ENCODE results near the gene COX19. TPM values are rescaled to one million over a fixed set of nuclear protein-coding genes. Genes with fewer than 3 reads are reported as not detected.

The COX19 gene
- total and polyA plus RNA-seq, 2 of the 13 experiments (the other 11 are each of a cell fraction or from before 2014, with no cell fraction given): 11.5 to 21.7 TPM

DNA sequence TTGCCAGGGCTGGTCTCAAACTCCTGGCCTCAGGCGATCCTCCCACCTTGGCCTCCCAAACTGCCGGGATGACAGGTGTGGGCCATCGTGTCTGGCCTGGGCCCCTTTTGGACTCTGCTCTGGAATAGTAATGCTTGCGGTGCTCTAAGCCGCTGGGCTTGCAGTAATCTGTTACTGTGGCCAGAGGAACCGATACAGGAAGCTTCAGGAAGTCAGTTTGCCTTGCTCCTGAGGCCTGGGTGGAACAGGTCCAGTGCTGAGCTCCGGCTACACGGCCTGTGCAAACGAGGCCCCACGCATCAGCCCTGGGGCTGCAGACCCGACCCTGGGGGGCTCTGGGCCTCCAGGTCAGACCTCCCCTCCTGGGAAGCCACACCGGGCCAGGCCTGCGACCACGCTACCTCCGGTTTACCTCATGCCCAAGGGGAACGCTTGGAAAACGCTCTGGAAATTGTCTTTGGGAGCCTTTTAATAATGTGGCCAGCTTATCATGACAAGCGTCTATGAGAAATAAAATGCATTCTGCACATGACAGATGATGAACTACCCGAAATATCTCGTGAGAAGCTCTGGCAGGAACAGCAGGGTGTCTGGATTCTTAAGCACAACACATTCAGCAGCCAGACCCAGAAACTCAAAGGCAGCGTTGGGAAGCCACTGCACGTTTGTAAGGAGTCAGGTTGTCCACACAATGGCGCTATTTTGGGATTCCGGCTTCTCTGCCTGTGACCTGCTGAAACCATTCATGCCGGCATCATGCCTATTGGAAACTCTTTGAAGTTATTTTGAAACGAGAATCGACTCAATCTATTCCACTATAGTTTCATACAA is 10.7 kb downstream of the COX19 start (continued):
- TF ChIP-seq, protein P1, sequence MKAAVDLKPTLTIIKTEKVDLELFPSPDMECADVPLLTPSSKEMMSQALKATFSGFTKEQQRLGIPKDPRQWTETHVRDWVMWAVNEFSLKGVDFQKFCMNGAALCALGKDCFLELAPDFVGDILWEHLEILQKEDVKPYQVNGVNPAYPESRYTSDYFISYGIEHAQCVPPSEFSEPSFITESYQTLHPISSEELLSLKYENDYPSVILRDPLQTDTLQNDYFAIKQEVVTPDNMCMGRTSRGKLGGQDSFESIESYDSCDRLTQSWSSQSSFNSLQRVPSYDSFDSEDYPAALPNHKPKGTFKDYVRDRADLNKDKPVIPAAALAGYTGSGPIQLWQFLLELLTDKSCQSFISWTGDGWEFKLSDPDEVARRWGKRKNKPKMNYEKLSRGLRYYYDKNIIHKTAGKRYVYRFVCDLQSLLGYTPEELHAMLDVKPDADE (CRISPR knock-in tag; IDR thresholded peaks at IDR 0.05): no peak
- TF ChIP-seq HNF4A (CRISPR knock-in tag; IDR thresholded peaks at IDR 0.05): peak; percentile 63
- no peak for TF ChIP-seq ZNF335 (CRISPR knock-in tag; IDR thresholded peaks at IDR 0.05)
- TF ChIP-seq ZNF761 (CRISPR knock-in tag; conservative IDR thresholded peaks at IDR 0.05): 0 out of 2 replicates have a peak, but pooled peaks have one; percentile 39
- no peak for TF ChIP-seq ADNP (CRISPR knock-in tag; IDR thresholded peaks at IDR 0.05)
- no peak for TF ChIP-seq GATA4 (IDR thresholded peaks at IDR 0.05; ENCODE audit: borderline replicate concordance, low read depth)
- no peak for TF ChIP-seq SYNCRIP (IDR thresholded peaks at IDR 0.05; ENCODE audit: insufficient read depth, low read depth, low read length)
- TF ChIP-seq, protein P2, sequence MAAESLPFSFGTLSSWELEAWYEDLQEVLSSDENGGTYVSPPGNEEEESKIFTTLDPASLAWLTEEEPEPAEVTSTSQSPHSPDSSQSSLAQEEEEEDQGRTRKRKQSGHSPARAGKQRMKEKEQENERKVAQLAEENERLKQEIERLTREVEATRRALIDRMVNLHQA (CRISPR knock-in tag; IDR thresholded peaks at IDR 0.05): no peak
- TF ChIP-seq, protein P3, sequence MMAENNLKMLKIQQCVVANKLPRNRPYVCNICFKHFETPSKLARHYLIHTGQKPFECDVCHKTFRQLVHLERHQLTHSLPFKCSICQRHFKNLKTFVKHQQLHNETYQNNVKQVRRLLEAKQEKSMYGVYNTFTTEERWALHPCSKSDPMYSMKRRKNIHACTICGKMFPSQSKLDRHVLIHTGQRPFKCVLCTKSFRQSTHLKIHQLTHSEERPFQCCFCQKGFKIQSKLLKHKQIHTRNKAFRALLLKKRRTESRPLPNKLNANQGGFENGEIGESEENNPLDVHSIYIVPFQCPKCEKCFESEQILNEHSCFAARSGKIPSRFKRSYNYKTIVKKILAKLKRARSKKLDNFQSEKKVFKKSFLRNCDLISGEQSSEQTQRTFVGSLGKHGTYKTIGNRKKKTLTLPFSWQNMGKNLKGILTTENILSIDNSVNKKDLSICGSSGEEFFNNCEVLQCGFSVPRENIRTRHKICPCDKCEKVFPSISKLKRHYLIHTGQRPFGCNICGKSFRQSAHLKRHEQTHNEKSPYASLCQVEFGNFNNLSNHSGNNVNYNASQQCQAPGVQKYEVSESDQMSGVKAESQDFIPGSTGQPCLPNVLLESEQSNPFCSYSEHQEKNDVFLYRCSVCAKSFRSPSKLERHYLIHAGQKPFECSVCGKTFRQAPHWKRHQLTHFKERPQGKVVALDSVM (CRISPR knock-in tag; IDR thresholded peaks at IDR 0.05): peak; percentile 98
- no peak for TF ChIP-seq ZNF136 (CRISPR knock-in tag; IDR thresholded peaks at IDR 0.05; ENCODE audit: low read depth)
- TF ChIP-seq CAMTA2 (CRISPR knock-in tag; IDR thresholded peaks at IDR 0.05; ENCODE audit: borderline replicate concordance): no peak
- TF ChIP-seq, protein P4, sequence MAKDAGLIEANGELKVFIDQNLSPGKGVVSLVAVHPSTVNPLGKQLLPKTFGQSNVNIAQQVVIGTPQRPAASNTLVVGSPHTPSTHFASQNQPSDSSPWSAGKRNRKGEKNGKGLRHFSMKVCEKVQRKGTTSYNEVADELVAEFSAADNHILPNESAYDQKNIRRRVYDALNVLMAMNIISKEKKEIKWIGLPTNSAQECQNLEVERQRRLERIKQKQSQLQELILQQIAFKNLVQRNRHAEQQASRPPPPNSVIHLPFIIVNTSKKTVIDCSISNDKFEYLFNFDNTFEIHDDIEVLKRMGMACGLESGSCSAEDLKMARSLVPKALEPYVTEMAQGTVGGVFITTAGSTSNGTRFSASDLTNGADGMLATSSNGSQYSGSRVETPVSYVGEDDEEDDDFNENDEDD (CRISPR knock-in tag; IDR thresholded peaks at IDR 0.05; ENCODE audit: borderline replicate concordance): no peak
- TF ChIP-seq XRCC5 (optimal IDR thresholded peaks at IDR 0.05; ENCODE audit: low read length): peak; percentile 1
- TF ChIP-seq ZBTB7A (CRISPR knock-in tag; IDR thresholded peaks at IDR 0.05): peak; percentile 85; the same call in 1 of the 2 replicates
- TF ChIP-seq KAT7 (CRISPR knock-in tag; IDR thresholded peaks at IDR 0.05; ENCODE audit: borderline replicate concordance): no peak; the same call in none of the 2 replicates
- TF ChIP-seq, protein P5, sequence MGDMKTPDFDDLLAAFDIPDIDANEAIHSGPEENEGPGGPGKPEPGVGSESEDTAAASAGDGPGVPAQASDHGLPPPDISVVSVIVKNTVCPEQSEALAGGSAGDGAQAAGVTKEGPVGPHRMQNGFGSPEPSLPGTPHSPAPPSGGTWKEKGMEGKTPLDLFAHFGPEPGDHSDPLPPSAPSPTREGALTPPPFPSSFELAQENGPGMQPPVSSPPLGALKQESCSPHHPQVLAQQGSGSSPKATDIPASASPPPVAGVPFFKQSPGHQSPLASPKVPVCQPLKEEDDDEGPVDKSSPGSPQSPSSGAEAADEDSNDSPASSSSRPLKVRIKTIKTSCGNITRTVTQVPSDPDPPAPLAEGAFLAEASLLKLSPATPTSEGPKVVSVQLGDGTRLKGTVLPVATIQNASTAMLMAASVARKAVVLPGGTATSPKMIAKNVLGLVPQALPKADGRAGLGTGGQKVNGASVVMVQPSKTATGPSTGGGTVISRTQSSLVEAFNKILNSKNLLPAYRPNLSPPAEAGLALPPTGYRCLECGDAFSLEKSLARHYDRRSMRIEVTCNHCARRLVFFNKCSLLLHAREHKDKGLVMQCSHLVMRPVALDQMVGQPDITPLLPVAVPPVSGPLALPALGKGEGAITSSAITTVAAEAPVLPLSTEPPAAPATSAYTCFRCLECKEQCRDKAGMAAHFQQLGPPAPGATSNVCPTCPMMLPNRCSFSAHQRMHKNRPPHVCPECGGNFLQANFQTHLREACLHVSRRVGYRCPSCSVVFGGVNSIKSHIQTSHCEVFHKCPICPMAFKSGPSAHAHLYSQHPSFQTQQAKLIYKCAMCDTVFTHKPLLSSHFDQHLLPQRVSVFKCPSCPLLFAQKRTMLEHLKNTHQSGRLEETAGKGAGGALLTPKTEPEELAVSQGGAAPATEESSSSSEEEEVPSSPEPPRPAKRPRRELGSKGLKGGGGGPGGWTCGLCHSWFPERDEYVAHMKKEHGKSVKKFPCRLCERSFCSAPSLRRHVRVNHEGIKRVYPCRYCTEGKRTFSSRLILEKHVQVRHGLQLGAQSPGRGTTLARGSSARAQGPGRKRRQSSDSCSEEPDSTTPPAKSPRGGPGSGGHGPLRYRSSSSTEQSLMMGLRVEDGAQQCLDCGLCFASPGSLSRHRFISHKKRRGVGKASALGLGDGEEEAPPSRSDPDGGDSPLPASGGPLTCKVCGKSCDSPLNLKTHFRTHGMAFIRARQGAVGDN (CRISPR knock-in tag; IDR thresholded peaks at IDR 0.05): peak; percentile 74
- TF ChIP-seq HNRNPLL (IDR thresholded peaks at IDR 0.05; ENCODE audit: low read depth, low read length, poor library complexity, severe bottlenecking): peak; percentile 21
- peak; percentile 47; the same call in 1 of the 2 replicates for TF ChIP-seq ZFY (CRISPR knock-in tag; IDR thresholded peaks at IDR 0.05)
- TF ChIP-seq MLLT10 (CRISPR knock-in tag; IDR thresholded peaks at IDR 0.05): no peak
- no peak for TF ChIP-seq ZNF737 (CRISPR knock-in tag; IDR thresholded peaks at IDR 0.05; ENCODE audit: borderline replicate concordance)
